Limb (tissue), 2 donors: ENCODE data around the gene MBTPS1.

ENCODE experiments used
- DNase-seq, 2 donors: peaks; one replicate each; pipeline ENCODE4 v3.0.0-alpha.2; 2016; ENCODE audit errors: extremely low spot score in 2 of 2

Gene MBTPS1

DNA sequence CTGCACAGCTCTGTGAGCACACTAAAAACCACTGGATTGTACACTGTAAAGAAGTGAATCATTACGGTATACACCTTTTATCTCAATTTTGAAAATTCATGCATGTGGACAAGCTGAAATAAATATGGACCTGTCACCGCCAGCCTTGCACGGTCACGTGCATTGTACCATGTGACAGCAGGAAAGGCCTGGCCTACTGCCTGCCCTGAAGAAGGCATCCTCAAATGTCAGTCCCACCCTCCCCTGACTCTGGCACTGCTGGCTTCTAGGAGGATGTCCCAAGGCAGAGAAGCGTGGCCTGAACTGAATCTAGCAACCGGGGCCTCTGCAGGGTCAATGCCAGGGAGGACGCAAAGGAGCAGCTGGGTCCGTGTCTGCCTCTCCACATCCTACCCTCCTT, 108.8 kb downstream of the MBTPS1 start:
- no peak for DNase-seq

DNA sequence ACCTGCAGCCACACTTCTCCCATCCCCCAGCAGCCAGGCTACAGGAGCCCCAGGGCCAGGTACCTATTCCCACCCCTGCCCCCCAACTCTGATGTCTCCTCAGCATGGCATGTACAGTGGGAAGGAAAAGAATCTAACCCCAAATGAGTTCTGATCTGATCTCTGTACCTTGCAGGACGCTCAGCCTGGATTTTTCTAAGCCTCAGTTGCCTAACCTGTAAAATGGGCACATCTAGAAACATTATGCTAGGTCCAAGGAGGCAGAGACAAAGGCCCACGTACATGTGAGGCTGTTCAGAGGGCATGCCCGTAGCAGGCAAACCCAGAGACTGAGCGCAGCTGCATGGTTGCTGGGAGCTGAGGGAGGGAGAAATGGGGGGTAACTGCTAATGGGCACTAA, 109.2 kb downstream of the MBTPS1 start:
- no peak for DNase-seq

DNA sequence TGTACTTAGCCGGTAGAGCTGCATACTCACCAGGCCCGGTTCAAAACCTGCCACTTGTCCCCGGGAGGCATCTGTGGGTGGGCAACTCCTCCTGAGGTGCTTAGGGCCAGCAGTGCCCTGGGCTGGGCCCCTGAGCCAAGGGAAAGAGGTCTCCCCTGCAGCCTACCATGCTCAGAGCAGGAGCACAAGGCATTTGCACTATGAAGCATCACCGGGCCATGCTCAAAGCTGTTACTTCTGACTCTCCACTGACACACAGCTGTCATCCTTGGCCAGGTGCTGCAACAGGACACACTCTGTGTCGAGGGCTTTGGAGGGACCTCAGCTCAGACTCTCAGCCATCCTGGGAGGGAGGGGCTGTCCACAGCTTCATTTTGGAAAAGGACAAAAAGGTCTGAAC, 111.4 kb downstream of the MBTPS1 start:
- DNase-seq: no peak

DNA sequence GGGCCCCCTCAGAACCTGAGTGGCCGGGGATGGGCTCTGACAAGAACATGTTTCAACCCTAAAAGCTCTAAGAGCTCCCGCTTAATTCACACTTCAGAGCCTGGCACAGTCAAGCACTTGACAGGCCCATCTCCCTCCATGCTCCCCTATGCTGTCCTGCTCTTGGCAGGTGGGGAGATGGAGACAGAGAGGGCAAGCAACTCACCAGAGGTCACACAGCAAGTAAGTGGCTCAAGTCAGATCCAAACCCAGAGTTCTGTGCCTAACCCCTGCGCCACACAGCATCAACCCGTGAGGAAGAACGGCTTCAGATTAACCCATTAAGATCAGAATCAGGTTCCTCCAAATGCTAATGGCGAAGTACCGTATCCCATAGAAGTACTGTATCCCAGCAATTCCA, 112.3 kb downstream of the MBTPS1 start:
- no peak for DNase-seq
